SK-N-MC (cell line): ENCODE measurements around the gene TMEM134.

Experiments used
- EZH2 ChIP-seq: fragments of 200-600 bp; sonication (generic); IDR thresholded peaks from one replicate; pipeline ENCODE4 v1.6.1; 2017; ENCODE audit warnings: antibody characterized with exemption
- FOXP2 ChIP-seq: optimal IDR thresholded peaks from 2 replicates; pipeline ENCODE3; 2011; ENCODE audit warnings: mild to moderate bottlenecking, moderate library complexity; ENCODE audit not compliant: insufficient read depth; ENCODE audit errors: extremely low read length, control extremely low read depth
- POLR2AphosphoS5 ChIP-seq: IDR thresholded peaks from 2 replicates; pipeline ENCODE4 v1.6.1; 2012; ENCODE audit warnings: mild to moderate bottlenecking, low read depth, low read length, borderline replicate concordance

DNA sequence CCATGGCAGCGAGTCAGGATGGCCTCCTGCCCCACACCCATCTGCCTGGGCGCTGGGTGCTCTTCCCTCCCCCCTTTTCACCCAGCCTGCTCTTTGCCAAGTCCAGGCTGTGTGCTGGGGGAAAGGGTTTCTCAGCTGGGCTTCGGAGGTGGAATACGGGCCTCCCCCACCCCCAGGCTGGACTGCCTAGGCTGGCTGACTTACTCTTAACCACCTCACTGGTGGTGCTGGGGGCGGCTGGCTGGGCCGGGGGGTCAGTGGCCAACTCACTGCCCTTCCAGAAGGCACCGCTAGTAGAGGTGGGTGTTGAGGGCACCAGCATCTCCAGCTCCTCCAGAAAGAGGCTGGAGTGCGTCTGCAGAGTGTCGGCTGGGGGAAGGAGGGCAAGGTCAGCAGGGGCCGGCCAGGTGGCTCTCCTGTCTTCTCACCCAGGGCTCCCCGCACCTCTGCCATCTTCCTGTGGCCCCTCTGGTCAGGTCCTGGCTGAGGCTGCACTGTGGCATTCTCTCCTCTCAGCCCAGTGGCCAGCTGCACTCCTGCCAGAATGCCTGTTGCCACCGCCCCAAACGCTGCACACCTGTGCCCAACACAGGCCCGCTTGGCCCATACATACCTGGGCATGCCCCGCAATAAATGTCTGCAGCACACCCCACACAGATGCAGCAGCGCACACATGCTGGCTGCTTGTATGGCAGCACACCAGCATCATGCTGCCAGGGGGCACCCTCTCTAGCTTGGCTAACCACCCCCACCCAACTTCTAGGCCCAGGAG, 26.4 kb upstream of the TMEM134 start:
- no peak for TF ChIP-seq POLR2AphosphoS5
- TF ChIP-seq EZH2: no peak
- no peak for TF ChIP-seq FOXP2
